Tibial nerve (tissue), 4 donors: Measurements from ENCODE around the gene FER1L5. TPM values are rescaled to one million over a fixed set of nuclear protein-coding genes. Genes with fewer than 3 reads are reported as not detected.

Source experiments
- DNase-seq, 2 donors: peaks; one replicate each; pipeline ENCODE4 v3.0.0-alpha.2; 2019; ENCODE audit warnings: low spot score in 2 of 2
- H3K27ac ChIP-seq, 4 donors: fragments of 200-600 bp; sonication (generic) in 3 of 4; one replicate each; pipeline ENCODE4 v1.5.1; 2017 to 2019; ENCODE audit warnings: mild to moderate bottlenecking in 1 of 4
- H3K27me3 ChIP-seq, 2 donors: fragments of 200-600 bp; sonication (generic) in 1 of 2; one replicate each; pipeline versions ENCODE4 v1.5.1 to v1.6.0; 2017 to 2019
- H3K36me3 ChIP-seq, 3 donors: fragments of 200-600 bp; sonication (generic); one replicate each; pipeline ENCODE4 v1.5.1; 2018 to 2019
- H3K4me1 ChIP-seq, 4 donors: fragments of 200-600 bp; sonication (generic) in 3 of 4; one replicate each; pipeline ENCODE4 v1.5.1; 2017 to 2019
- H3K4me3 ChIP-seq, 4 donors: fragments of 200-600 bp; sonication (generic) in 3 of 4; one replicate each; pipeline ENCODE4 v1.5.1; 2017 to 2019; ENCODE audit warnings: mild to moderate bottlenecking in 1 of 4, moderate library complexity in 1 of 4
- H3K9me3 ChIP-seq, 4 donors: fragments of 200-600 bp; sonication (generic) in 3 of 4; one replicate each; pipeline ENCODE4 v1.5.1; 2017 to 2019
- EP300 ChIP-seq, 2 donors: sonication (generic); formaldehyde crosslinking; IDR thresholded peaks; one replicate each; pipeline ENCODE4 v1.6.1; 2017; ENCODE audit warnings: antibody characterized with exemption in 2 of 2, mild to moderate bottlenecking in 1 of 2
- POLR2A ChIP-seq, 2 donors: fragments of 450-650 bp; IDR thresholded peaks; one replicate each; pipeline ENCODE4 v1.6.1; 2017; ENCODE audit warnings: antibody characterized with exemption in 2 of 2, mild to moderate bottlenecking in 2 of 2, moderate library complexity in 2 of 2
- WGBS, 2 donors: methylation state at CpG; one replicate each; pipeline ENCODE4 v1.1.5; 2018; 5-methylcytosine and 5-hydroxymethylcytosine counted together
- total RNA-seq, 4 donors: library from RNA; depleted of rRNA; stranded (reverse); fragments of >200 nt; gene quantifications; one replicate each; pipeline ENCODE4 v1.1.0, GENCODE V29; 2016
- TF ChIP-seq, protein P1 (sequence below), 5 experiments: fragments of 200-600 bp in 3 of 5; fragments of 450-650 bp in 2 of 5; sonication (generic) in 3 of 5; IDR thresholded peaks; one replicate each; pipeline ENCODE4 v1.5.1; 2016 to 2019; ENCODE audit warnings: antibody characterized with exemption in 5 of 5, mild to moderate bottlenecking in 3 of 5, moderate library complexity in 2 of 5

FER1L5 gene
- total RNA-seq, 4 donors from 2014 or later: 0.20 to 0.60 TPM; not detected in 2

DNA sequence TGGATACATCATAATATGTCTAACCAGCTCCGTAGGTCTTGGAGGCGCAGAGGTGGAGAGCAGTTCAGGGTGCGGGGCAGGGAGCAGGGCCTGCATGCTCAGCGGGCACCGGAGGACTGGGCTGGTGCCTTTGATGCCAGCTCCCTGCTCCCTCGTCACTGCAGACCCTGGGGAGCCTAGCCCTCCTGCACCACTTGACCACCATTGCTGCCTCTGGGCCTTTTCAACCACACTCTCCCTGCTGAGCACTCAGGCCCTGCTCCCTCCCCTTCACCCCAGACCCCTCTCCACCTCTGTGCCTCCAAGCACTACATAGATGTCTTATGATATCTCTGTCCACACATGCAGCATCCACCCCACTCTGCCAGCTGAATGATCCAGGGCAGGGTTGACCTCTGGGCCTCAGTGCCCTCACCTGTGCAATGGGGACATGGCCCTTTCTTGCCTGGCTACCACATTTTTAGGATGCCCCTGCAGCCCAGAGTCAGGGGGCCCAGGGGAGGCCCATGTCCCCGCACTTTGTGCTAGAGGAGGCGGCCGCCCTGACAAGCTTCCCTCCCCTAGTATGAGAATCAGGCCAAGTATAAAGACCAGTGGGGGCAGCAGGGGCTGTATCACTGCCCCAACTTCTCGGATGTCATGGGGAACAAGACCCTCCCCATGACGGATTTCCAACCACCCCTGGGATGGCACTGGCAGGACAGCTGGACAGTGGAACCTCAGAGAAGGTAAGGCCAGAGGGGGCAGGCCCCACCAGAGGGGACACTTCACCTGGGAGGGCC is 46.3 kb downstream of the FER1L5 start:
- WGBS, 2 donors: 91 to 94% methylated on average over 11 of the region's 11 CpGs
- no peak overlapping the region for H3K27ac ChIP-seq
- TF ChIP-seq, protein P1, sequence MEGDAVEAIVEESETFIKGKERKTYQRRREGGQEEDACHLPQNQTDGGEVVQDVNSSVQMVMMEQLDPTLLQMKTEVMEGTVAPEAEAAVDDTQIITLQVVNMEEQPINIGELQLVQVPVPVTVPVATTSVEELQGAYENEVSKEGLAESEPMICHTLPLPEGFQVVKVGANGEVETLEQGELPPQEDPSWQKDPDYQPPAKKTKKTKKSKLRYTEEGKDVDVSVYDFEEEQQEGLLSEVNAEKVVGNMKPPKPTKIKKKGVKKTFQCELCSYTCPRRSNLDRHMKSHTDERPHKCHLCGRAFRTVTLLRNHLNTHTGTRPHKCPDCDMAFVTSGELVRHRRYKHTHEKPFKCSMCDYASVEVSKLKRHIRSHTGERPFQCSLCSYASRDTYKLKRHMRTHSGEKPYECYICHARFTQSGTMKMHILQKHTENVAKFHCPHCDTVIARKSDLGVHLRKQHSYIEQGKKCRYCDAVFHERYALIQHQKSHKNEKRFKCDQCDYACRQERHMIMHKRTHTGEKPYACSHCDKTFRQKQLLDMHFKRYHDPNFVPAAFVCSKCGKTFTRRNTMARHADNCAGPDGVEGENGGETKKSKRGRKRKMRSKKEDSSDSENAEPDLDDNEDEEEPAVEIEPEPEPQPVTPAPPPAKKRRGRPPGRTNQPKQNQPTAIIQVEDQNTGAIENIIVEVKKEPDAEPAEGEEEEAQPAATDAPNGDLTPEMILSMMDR (IDR thresholded peaks at IDR 0.05): no peak
- TF ChIP-seq POLR2A (IDR thresholded peaks at IDR 0.05): no peak
- TF ChIP-seq EP300 (IDR thresholded peaks at IDR 0.05): no peak
- no peaks in the 10 kb centered on the region for H3K36me3 ChIP-seq
- no peak for DNase-seq
- H3K4me1 ChIP-seq: peaks cover 0 to 12% (median 0%) of the 10 kb centered on the region in 4 donors
- H3K27me3 ChIP-seq: peaks cover 0 to 9% of the 10 kb centered on the region in 2 donors
- H3K4me3 ChIP-seq: no peak overlapping the region
- H3K9me3 ChIP-seq: no peaks in the 10 kb centered on the region

GRCh38 chr2:96689431-96689991 is 46.9 kb downstream of the FER1L5 start:
- no peak for DNase-seq
- WGBS, 2 donors: 85 to 88% methylated on average over 12 to 14 of the region's 14 CpGs
- H3K27ac ChIP-seq: no peak overlapping the region
- TF ChIP-seq POLR2A (IDR thresholded peaks at IDR 0.05) (no peak), EP300 (IDR thresholded peaks at IDR 0.05) (no peak)
- TF ChIP-seq, protein P1 (IDR thresholded peaks at IDR 0.05): no peak
- H3K9me3 ChIP-seq: no peaks in the 10 kb centered on the region
- no peaks in the 10 kb centered on the region for H3K36me3 ChIP-seq
- H3K27me3 ChIP-seq: peaks cover 0 to 9% of the 10 kb centered on the region in 2 donors
- peaks cover 0 to 12% (median 0%) of the 10 kb centered on the region in 4 donors for H3K4me1 ChIP-seq
- H3K4me3 ChIP-seq: no peak overlapping the region

DNA sequence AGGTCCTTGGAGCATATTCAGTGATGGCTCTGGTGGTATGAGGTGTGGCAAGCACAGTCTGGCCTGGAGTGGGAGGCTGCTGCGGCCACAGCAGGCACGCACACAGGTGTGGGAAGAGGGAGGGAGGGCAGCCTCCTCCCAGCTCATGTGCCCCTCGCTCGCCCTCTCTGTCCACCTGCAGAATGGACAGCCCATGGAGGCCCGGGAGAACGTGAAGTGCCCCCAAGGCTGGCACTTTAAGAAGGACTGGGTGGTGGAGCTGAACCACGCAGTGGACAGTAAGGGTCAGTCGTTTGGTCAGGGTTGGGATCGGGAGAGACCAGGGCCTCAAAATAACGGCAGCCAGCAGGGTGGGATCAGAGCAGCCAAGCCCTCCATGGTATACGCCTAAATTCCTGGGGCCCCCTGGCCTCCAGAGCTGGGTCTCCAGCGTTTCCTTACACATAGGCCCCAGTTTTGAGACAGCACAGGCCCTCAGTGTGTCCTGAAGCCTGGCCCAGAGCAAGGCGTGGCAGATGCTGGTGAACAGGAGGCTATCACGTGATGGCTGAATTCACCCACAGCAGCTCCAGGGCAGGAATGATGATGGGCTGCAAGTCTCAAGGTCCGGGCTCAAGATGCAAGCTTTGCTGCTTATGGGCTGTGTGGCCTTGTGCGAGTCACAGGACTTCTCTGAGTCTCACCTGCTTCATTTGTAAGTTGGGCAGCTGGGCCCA is 47.9 kb downstream of the FER1L5 start:
- WGBS, 2 donors: 81 to 93% methylated on average over 13 to 14 of the region's 16 CpGs
- no peak for DNase-seq
- H3K27me3 ChIP-seq: peaks cover 0 to 9% of the 10 kb centered on the region in 2 donors
- H3K4me1 ChIP-seq: peaks cover 0 to 9% (median 0%) of the 10 kb centered on the region in 4 donors
- TF ChIP-seq, protein P1 (IDR thresholded peaks at IDR 0.05): no peak
- no peak for TF ChIP-seq POLR2A (IDR thresholded peaks at IDR 0.05)
- no peak for TF ChIP-seq EP300 (IDR thresholded peaks at IDR 0.05)
- H3K4me3 ChIP-seq: no peak overlapping the region
- H3K36me3 ChIP-seq: no peaks in the 10 kb centered on the region
- H3K9me3 ChIP-seq: no peaks in the 10 kb centered on the region
- no peak overlapping the region for H3K27ac ChIP-seq

GRCh38 chr2:96691022-96691612 is 48.6 kb downstream of the FER1L5 start:
- H3K4me1 ChIP-seq: peaks cover 0 to 2% (median 0%) of the 10 kb centered on the region in 4 donors
- H3K27me3 ChIP-seq: peaks cover 0 to 9% of the 10 kb centered on the region in 2 donors
- H3K36me3 ChIP-seq: no peaks in the 10 kb centered on the region
- H3K9me3 ChIP-seq: no peaks in the 10 kb centered on the region
- no peak for TF ChIP-seq POLR2A (IDR thresholded peaks at IDR 0.05)
- no peak for TF ChIP-seq EP300 (IDR thresholded peaks at IDR 0.05)
- TF ChIP-seq, protein P1 (IDR thresholded peaks at IDR 0.05): no peak
- no peak for DNase-seq
- no peak overlapping the region for H3K4me3 ChIP-seq
- H3K27ac ChIP-seq: no peak overlapping the region
- 94% methylated on average over 13 to 26 of the region's 30 CpGs for WGBS, 2 donors
